A549 (cell line): ENCODE results near the gene ANKHD1. TPM values are rescaled to one million over a fixed set of nuclear protein-coding genes. Genes with fewer than 3 reads are reported as not detected.

ENCODE experiments used
- ATAC-seq, 2 experiments: fragments of 200-7000 bp in 1 of 2; fragments of >200 bp in 1 of 2; cut with Nextera tagmentation in 1 of 2; cut with Tn5 transposase in 1 of 2; 3 replicates each; pipeline versions ENCODE4 v1.8.0 to v1.9.1; 2018 to 2020; ENCODE audit warnings: mild to moderate bottlenecking in 1 of 2, moderate library complexity in 1 of 2
- CTCF ChIA-PET: fragments of 300-600 bp; sonication (Branson Sonifier 250); formaldehyde crosslinking; extraction: SDS; loops from one replicate; lab custom pipeline; 2021; ENCODE audit warnings: antibody characterized with exemption, inconsistent platforms; lab: Yijun Ruan, JAX
- POLR2A ChIA-PET: fragments of 350-600 bp; formaldehyde crosslinking; extraction: SDS; loops from one replicate; lab custom pipeline; 2021; ENCODE audit warnings: antibody characterized with exemption, inconsistent platforms; lab: Yijun Ruan, JAX
- DNase-seq, 2 experiments: peaks; one replicate each; pipeline versions ENCODE4 v3.0.0 to v3.0.0-alpha.2; 2011 to 2016; ENCODE audit warnings: low read depth in 1 of 2, low spot score in 1 of 2
- FAIRE-seq: peaks from 2 replicates; lab custom pipeline; 2011; peaks lifted over from hg19 to GRCh38; lab: Jason Lieb, UNC
- H3K27ac ChIP-seq, 2 experiments: fragments of >200 bp; sonication (Bioruptor Twin); formaldehyde crosslinking; 3 replicates each; pipeline ENCODE4 v1.5.1; 2016 to 2017
- H3K4me1 ChIP-seq: fragments of >200 bp; sonication (Bioruptor Twin); formaldehyde crosslinking; 3 replicates; pipeline ENCODE4 v1.6.1; 2016
- H3K4me2 ChIP-seq: fragments of >200 bp; sonication (Bioruptor Twin); formaldehyde crosslinking; 3 replicates; pipeline ENCODE4 v1.6.1; 2016
- H3K4me3 ChIP-seq: fragments of >200 bp; sonication (Bioruptor Twin); formaldehyde crosslinking; 3 replicates; pipeline ENCODE4 v1.5.1; 2016
- H3K9me3 ChIP-seq: fragments of >200 bp; sonication (Bioruptor Twin); formaldehyde crosslinking; 3 replicates; pipeline ENCODE4 v1.6.1; 2016
- ATOH8 ChIP-seq: fragments of 250-450 bp; sonication (Bioruptor Pico); IDR thresholded peaks from 2 replicates; pipeline ENCODE4 v1.5.0; 2020; ENCODE audit warnings: low read depth, mild to moderate bottlenecking, moderate library complexity
- CBX2 ChIP-seq: fragments of 200-600 bp; sonication (generic); IDR thresholded peaks from 2 replicates; pipeline ENCODE4 v1.6.1; 2016; ENCODE audit warnings: low read depth, mild to moderate bottlenecking, borderline replicate concordance
- CHD2 ChIP-seq: fragments of 150-350 bp; IDR thresholded peaks from 2 replicates; pipeline ENCODE4 v1.6.1; 2014; ENCODE audit warnings: low read length; ENCODE audit not compliant: partially characterized antibody
- CHD4 ChIP-seq: fragments of 200-600 bp; sonication (generic); IDR thresholded peaks from 2 replicates; pipeline ENCODE4 v1.6.1; 2016; ENCODE audit warnings: antibody characterized with exemption, mild to moderate bottlenecking, borderline replicate concordance
- CTCF ChIP-seq: fragments of >200 bp; sonication (Bioruptor Twin); formaldehyde crosslinking; IDR thresholded peaks from 3 replicates; pipeline ENCODE4 v1.5.1; 2016
- EHF ChIP-seq: fragments of 250-450 bp; sonication (Bioruptor Pico); IDR thresholded peaks from 2 replicates; pipeline ENCODE4 v1.5.0; 2020; ENCODE audit warnings: mild to moderate bottlenecking
- EHMT2 ChIP-seq: fragments of 200-600 bp; sonication (generic); IDR thresholded peaks from 2 replicates; pipeline ENCODE4 v1.6.1; 2016; ENCODE audit warnings: antibody characterized with exemption, low read depth, mild to moderate bottlenecking, moderate library complexity
- ELK1 ChIP-seq: fragments of 150-350 bp; IDR thresholded peaks from 2 replicates; pipeline ENCODE4 v1.6.1; 2014; ENCODE audit warnings: low read depth, mild to moderate bottlenecking, low read length
- ESRRA ChIP-seq: fragments of 150-350 bp; IDR thresholded peaks from 2 replicates; pipeline ENCODE4 v1.6.1; 2014; ENCODE audit warnings: mild to moderate bottlenecking, low read length, borderline replicate concordance
- FOSL2 ChIP-seq, 2 experiments: fragments of 450-650 bp in 1 of 2; fragments of >200 bp in 1 of 2; sonication (Bioruptor Twin) in 1 of 2; formaldehyde crosslinking; IDR thresholded peaks; 2 replicates each; pipeline versions ENCODE4 v1.5.0 to v1.6.1; 2016 to 2020; ENCODE audit warnings: mild to moderate bottlenecking in 1 of 2, moderate library complexity in 1 of 2
- FOXS1 ChIP-seq: fragments of 250-450 bp; sonication (Bioruptor Pico); IDR thresholded peaks from 2 replicates; pipeline ENCODE4 v1.5.0; 2020; ENCODE audit warnings: mild to moderate bottlenecking, moderate library complexity
- HDAC2 ChIP-seq: fragments of 200-600 bp; sonication (generic); IDR thresholded peaks from 2 replicates; pipeline ENCODE4 v1.6.1; 2016
- HOXB13 ChIP-seq: fragments of 250-450 bp; sonication (Bioruptor Pico); IDR thresholded peaks from 2 replicates; pipeline ENCODE4 v1.5.0; 2020; ENCODE audit warnings: low read depth, mild to moderate bottlenecking, moderate library complexity
- JUN ChIP-seq, 2 experiments: fragments of >200 bp; sonication (Bioruptor Twin); formaldehyde crosslinking; IDR thresholded peaks; 2 replicates in 1 of 2; 3 replicates in 1 of 2; pipeline ENCODE4 v1.6.1; 2016 to 2017
- JUNB ChIP-seq: fragments of >200 bp; sonication (Bioruptor Twin); formaldehyde crosslinking; IDR thresholded peaks from 2 replicates; pipeline ENCODE4 v1.6.1; 2016
- MAX ChIP-seq: IDR thresholded peaks from 2 replicates; pipeline ENCODE4 v1.6.1; 2012
- NPAS2 ChIP-seq: fragments of 250-450 bp; sonication (Bioruptor Pico); IDR thresholded peaks from 2 replicates; pipeline ENCODE4 v1.8.0; 2022; ENCODE audit warnings: mild to moderate bottlenecking, moderate library complexity, borderline replicate concordance
- PBX3 ChIP-seq: IDR thresholded peaks from 2 replicates; pipeline ENCODE4 v1.6.1; 2012
- POLR2AphosphoS2 ChIP-seq: conservative IDR thresholded peaks from 2 replicates; pipeline ENCODE4 v1.6.1; 2012; ENCODE audit warnings: low read length, improper control_type of control experiment, inconsistent platforms
- RARB ChIP-seq: fragments of 250-450 bp; sonication (Bioruptor Pico); IDR thresholded peaks from 2 replicates; pipeline ENCODE4 v1.8.0; 2021; ENCODE audit warnings: mild to moderate bottlenecking, moderate library complexity
- REST ChIP-seq: fragments of 200-600 bp; sonication (generic); IDR thresholded peaks from 2 replicates; pipeline ENCODE4 v1.6.1; 2016; ENCODE audit warnings: antibody characterized with exemption, mild to moderate bottlenecking, moderate library complexity
- RNF2 ChIP-seq: fragments of 200-600 bp; sonication (generic); IDR thresholded peaks from 2 replicates; pipeline ENCODE4 v1.6.1; 2016; ENCODE audit warnings: low read depth, mild to moderate bottlenecking, antibody characterized with exemption, moderate library complexity, borderline replicate concordance
- TP53 ChIP-seq: fragments of 250-450 bp; sonication (Bioruptor Pico); IDR thresholded peaks from 2 replicates; pipeline ENCODE4 v1.5.0; 2021; ENCODE audit warnings: mild to moderate bottlenecking, moderate library complexity
- ZSCAN20 ChIP-seq: fragments of 250-450 bp; sonication (Bioruptor Pico); IDR thresholded peaks from 2 replicates; pipeline ENCODE4 v1.8.0; 2022; ENCODE audit warnings: mild to moderate bottlenecking, moderate library complexity
- WGBS: methylation state at CpG from one replicate; pipeline ENCODE4 v1.1.6; 2017; ENCODE audit errors: missing lambda C conversion rate; 5-methylcytosine and 5-hydroxymethylcytosine counted together
- polyA plus RNA-seq, 4 experiments: library from polyadenylated mRNA; depleted of rRNA in 3 of 4; stranded (reverse); fragments of >200 nt; fragmentation: RNase III in 1 of 4; extraction: RNeasy Plus Mini Kit Qiagen cat#74134 plus additional on column Dnase treatment in 1 of 4; gene quantifications; 2 replicates in 3 of 4; 3 replicates in 1 of 4; pipeline ENCODE4 v1.2.3, GENCODE V29; 2011 to 2017

The ANKHD1 gene
- polyA plus RNA-seq, 2 of the 4 experiments (the other 2 are of a cell fraction) = 46.9 to 94.1 TPM

GRCh38 chr5:140509898-140510297 lies 108.3 kb downstream of the ANKHD1 start (continued):
- TF ChIP-seq ZSCAN20 (CRISPR knock-in tag) (no peak), ELK1 (no peak), ATOH8 (CRISPR knock-in tag) (no peak), HDAC2 (no peak), ESRRA (no peak)

- H3K4me3 ChIP-seq = no peak overlapping the region
- no peak for ATAC-seq
- POLR2A ChIA-PET = no interaction called here
- WGBS = 94% methylated on average over 2 of the region's 2 CpGs
- no peak overlapping the region for H3K4me2 ChIP-seq
- no peak for TF ChIP-seq CTCF
- no peak for DNase-seq
- CTCF ChIA-PET = no interaction called here
- H3K27ac ChIP-seq = no peak overlapping the region
- no peak for FAIRE-seq
- H3K4me1 ChIP-seq = no peaks in the 10 kb centered on the region
- no peaks in the 10 kb centered on the region for H3K9me3 ChIP-seq
Measured at GRCh38 chr5:140513124-140513523, 111.5 kb downstream of the ANKHD1 start.

GRCh38 chr5:140524003-140524402 lies 122.4 kb downstream of the ANKHD1 start:
- no peak for TF ChIP-seq RARB (CRISPR knock-in tag)
- TF ChIP-seq CHD4 = no peak
- no peak for TF ChIP-seq RNF2
- TF ChIP-seq CHD2 = no peak
- TF ChIP-seq JUN (IDR thresholded peaks at IDR 0.05) = no peak
- TF ChIP-seq JUNB = no peak
- no peak for TF ChIP-seq PBX3
- TF ChIP-seq TP53 (CRISPR knock-in tag) = no peak
- no peak for TF ChIP-seq REST
- TF ChIP-seq NPAS2 (CRISPR knock-in tag) = no peak
- no peak for TF ChIP-seq POLR2AphosphoS2
- TF ChIP-seq ATOH8 (CRISPR knock-in tag) = no peak
- TF ChIP-seq HDAC2 = no peak
- TF ChIP-seq FOXS1 = no peak
- no peak for TF ChIP-seq HOXB13 (CRISPR knock-in tag)
- no peak for TF ChIP-seq EHF (CRISPR knock-in tag)
- TF ChIP-seq FOSL2 (IDR thresholded peaks at IDR 0.05) = no peak
- TF ChIP-seq FOSL2 (CRISPR knock-in tag; IDR thresholded peaks at IDR 0.05) = no peak
- TF ChIP-seq CBX2 = no peak
- no peak for TF ChIP-seq MAX
- TF ChIP-seq EHMT2 = no peak
- DNase-seq (no peak), FAIRE-seq (no peak), ATAC-seq (no peak)
- Histone ChIP-seq H3K4me1 (no peaks in the 10 kb centered on the region), H3K27ac (no peak overlapping the region), H3K9me3 (no peaks in the 10 kb centered on the region), H3K4me3 (no peak overlapping the region), H3K4me2 (no peak overlapping the region)
- CTCF ChIA-PET = no interaction called here
- WGBS = 82% methylated on average over 2 of the region's 2 CpGs
- POLR2A ChIA-PET = no interaction called here
